HG03457 (cell line): Measurements from ENCODE around the gene TRIM49B.
"Not testable (repeated sequence)": the region's sequence is repeated elsewhere in the genome, so short reads cannot be mapped to it uniquely, and the experiment has no call there.

ENCODE experiments used
- ATAC-seq: cut with Tn5 transposase; IDR thresholded peaks from one replicate; pipeline ENCODE4 v1.9.1; 2021; ENCODE audit warnings: moderate number of reproducible peaks; ENCODE audit not compliant: unreplicated experiment

Gene TRIM49B, protein sequence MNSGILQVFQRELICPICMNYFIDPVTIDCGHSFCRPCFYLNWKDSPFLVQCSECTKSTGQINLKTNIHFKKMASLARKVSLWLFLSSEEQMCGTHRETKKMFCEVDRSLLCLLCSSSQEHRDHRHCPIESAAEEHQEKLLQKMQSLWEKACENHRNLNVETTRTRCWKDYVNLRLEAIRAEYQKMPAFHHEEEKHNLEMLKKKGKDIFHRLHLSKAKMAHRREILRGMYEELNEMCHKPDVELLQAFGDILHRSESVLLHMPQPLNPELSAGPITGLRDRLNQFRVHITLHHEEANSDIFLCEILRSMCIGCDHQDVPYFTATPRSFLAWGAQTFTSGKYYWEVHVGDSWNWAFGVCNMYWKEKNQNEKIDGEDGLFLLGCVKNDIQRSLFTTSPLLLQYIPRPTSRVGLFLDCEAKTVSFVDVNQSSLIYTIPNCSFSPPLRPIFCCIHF

DNA sequence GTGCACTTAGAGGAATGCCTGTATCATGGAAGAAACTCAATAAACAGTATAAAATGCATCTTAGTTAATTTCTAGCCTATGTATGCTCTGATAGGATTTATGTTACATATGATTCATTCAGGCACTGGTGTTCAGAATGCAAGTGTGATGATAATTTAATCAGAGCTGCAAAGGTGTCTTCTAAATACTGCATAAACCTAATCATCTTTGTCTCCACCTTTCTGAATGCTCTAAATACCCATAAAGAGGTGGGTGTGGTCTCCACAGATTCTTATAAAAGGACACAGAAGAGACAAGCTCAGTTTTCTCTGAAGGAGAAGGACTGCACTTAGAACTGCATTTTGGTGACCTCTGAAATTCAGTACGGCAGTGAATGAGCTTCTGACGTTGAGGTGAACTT, at the start of gene TRIM49B:
Gene TRIM49B (plus strand): TSS at position 301 of the 400 bp plus-strand sequence. CDS start 2,777 bp downstream, outside the sequence.
- not testable (repeated sequence) for ATAC-seq

DNA sequence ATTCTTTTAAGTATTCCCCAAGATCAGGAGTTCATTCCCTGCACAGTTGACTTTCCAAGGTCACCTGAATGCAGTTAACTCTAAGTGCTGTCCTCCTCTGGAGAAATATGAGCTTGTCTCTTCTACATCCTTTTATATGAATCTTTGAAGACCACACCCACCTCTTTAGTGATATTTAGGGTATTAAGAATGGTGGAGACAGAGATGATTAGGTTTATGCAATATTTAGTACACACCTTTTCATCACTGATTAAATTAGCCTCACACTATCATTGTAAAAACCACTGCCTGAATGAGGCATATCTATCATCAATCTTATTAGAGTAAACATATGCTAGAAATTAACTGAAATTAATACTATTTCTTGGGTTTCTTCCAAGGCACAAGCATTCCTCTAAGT, 44.8 kb upstream of the TRIM49B start, which contains the start of gene TRIM51G:
Gene TRIM51G (minus strand): TSS at position 101 of the 400 bp plus-strand sequence. CDS start 2,190 bp downstream, outside the sequence.
- not testable (repeated sequence) for ATAC-seq

DNA sequence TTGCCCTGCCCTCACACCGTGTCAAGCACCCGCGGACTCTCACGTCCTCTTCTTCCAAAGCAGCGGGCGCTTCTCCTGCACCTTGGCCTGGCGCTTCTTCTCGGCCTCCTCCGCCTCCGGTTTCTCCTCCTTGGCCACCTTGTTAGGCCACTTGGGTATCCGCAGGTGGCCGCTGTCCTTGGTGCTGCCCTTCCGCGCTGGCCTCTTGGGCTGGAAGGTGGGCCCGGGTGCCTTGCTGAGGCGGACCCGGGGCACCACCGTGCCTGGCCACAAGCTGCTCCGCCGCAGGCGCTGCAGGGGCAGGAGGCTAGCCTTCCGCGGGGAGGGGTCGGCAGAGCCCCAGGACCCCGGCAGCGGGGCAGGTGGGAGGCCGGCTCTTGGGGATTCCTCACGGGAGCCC, 19.6 kb downstream of the TRIM49B start:
- ATAC-seq, result not testable (repeated sequence)

DNA sequence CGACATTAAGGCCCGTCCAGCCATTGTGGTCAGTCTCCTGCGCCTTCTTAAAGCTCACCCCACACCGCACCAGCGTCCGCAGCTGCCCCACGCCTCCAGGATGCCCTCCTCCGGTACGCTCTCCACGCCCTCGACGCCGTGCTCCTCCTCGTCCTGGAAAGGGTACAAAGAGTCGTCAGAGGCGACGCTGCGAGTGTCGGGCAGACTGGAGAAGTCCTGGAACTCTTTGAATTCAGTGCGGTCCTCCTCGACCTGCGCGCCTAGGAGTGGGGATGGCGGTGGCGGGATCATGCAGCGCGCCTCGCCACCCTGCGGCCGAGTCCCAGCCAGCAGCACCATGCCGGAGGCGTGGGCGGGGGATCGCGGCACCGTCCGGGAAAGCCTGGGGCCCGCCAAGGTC, 21.2 kb downstream of the TRIM49B start:
- ATAC-seq, result not testable (repeated sequence)

DNA sequence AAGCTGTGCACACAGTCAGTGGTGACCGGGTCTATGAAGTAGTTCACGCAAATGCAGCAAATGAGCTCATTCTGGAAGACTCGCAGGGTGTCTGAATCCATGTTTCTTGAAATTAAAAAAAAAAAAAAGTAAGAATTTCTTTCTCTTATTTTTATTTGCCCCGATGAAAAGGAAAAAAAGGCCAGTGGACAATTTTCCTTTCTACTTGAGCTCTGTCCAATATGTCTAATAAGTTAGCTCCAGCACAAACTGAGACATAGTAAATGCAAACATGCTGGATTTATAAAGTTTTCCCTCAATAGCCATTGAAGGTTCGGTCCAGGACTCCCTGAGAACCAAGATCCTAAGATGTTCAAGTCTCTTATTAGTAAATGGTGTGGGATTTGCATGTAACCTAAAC, 30.4 kb downstream of the TRIM49B start, which contains the start of gene TRIM64C:
Gene TRIM64C (minus strand): TSS at position 101 of the 400 bp plus-strand sequence. CDS start 0 bp downstream, at position 101.
- not testable (repeated sequence) for ATAC-seq

DNA sequence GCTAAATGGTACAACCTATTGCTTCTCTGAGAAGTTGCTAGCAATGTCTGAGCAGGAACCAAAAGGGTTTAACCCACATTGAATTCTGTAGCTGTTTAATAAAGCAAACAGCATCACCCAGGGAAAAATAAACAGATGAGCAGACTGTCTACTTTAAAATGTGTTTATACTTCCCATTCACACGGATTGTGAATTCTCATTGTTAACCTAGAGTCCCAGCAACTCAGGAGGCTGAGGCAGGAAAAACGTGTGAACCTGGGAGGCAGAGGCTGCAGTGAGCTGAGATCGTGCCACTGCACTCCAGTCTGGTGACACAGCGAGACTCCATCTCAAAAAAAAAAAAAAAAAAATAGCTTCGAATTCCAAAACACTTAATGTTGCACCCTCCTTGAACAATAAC, 41.3 kb downstream of the TRIM49B start:
- ATAC-seq, result not testable (repeated sequence)
